HepG2 (cell line): Measurements from ENCODE around the gene B3GAT3. TPM values are rescaled to one million over a fixed set of nuclear protein-coding genes. Genes with fewer than 3 reads are reported as not detected.

Source experiments
- CENPX ChIP-seq: sonication (generic); formaldehyde crosslinking; IDR thresholded peaks from 2 replicates; pipeline ENCODE4 v1.9.0; 2021; ENCODE audit warnings: mild to moderate bottlenecking, missing genetic modification reagents, moderate library complexity
- FIP1L1 ChIP-seq: fragments of 200-400 bp; formaldehyde crosslinking; IDR thresholded peaks from 2 replicates; pipeline ENCODE4 v1.6.1; 2018; ENCODE audit warnings: low read depth, mild to moderate bottlenecking, low read length, moderate library complexity, borderline replicate concordance; ENCODE audit not compliant: insufficient read depth
- GFI1 ChIP-seq: sonication (generic); formaldehyde crosslinking; IDR thresholded peaks from 2 replicates; pipeline ENCODE4 v1.5.0; 2020; ENCODE audit warnings: missing genetic modification reagents, mild to moderate bottlenecking, borderline replicate concordance
- MTA1 ChIP-seq: sonication (generic); formaldehyde crosslinking; IDR thresholded peaks from 2 replicates; pipeline ENCODE4 v1.4.0; 2020; ENCODE audit warnings: missing genetic modification reagents, mild to moderate bottlenecking, borderline replicate concordance
- MXD3 ChIP-seq: IDR thresholded peaks from 2 replicates; pipeline ENCODE4 v1.6.1; 2016; ENCODE audit warnings: mild to moderate bottlenecking, missing biosample characterization, missing genetic modification reagents
- MXD4 ChIP-seq: IDR thresholded peaks from 2 replicates; pipeline ENCODE4 v1.6.1; 2016; ENCODE audit warnings: mild to moderate bottlenecking, missing biosample characterization, missing genetic modification reagents
- NCOA2 ChIP-seq: sonication (generic); formaldehyde crosslinking; IDR thresholded peaks from 2 replicates; pipeline ENCODE4 v1.8.0; 2022; ENCODE audit warnings: inconsistent platforms
- NCOA5 ChIP-seq: sonication (generic); formaldehyde crosslinking; IDR thresholded peaks from 2 replicates; pipeline ENCODE4 v1.4.0; 2020; ENCODE audit warnings: missing genetic modification reagents
- NFKBIZ ChIP-seq: IDR thresholded peaks from 2 replicates; pipeline ENCODE4 v1.6.1; 2018; ENCODE audit warnings: missing genetic modification reagents, missing compliant biosample characterization
- POLR2AphosphoS2 ChIP-seq: IDR thresholded peaks from 2 replicates; pipeline ENCODE4 v1.6.1; 2011; ENCODE audit warnings: low read depth, low read length, improper control_type of control experiment
- SATB2 ChIP-seq: sonication (generic); formaldehyde crosslinking; IDR thresholded peaks from 2 replicates; pipeline ENCODE4 v1.5.0; 2020; ENCODE audit warnings: missing genetic modification reagents
- SRSF4 ChIP-seq: fragments of 200-400 bp; formaldehyde crosslinking; IDR thresholded peaks from one replicate; pipeline ENCODE4 v1.6.1; 2018; ENCODE audit warnings: mild to moderate bottlenecking, low read depth, low read length, moderate library complexity; ENCODE audit not compliant: poor library complexity, severe bottlenecking
- STAT5B ChIP-seq: sonication (generic); formaldehyde crosslinking; IDR thresholded peaks from 2 replicates; pipeline ENCODE4 v1.4.0; 2020; ENCODE audit warnings: missing genetic modification reagents
- SUZ12 ChIP-seq: fragments of 150-350 bp; IDR thresholded peaks from 2 replicates; pipeline ENCODE4 v1.6.1; 2014; ENCODE audit warnings: low read depth, low read length
- TBX2 ChIP-seq: sonication (generic); formaldehyde crosslinking; IDR thresholded peaks from 2 replicates; pipeline ENCODE4 v1.5.0; 2020; ENCODE audit warnings: missing genetic modification reagents, mild to moderate bottlenecking, borderline replicate concordance
- THYN1 ChIP-seq: sonication (generic); formaldehyde crosslinking; IDR thresholded peaks from 2 replicates; pipeline ENCODE4 v1.8.1; 2023; ENCODE audit warnings: low read depth, mild to moderate bottlenecking, moderate library complexity, missing genetic modification reagents, borderline replicate concordance
- TIGD3 ChIP-seq: sonication (generic); formaldehyde crosslinking; IDR thresholded peaks from 2 replicates; pipeline ENCODE4 v1.5.1; 2020; ENCODE audit warnings: mild to moderate bottlenecking, missing genetic modification reagents, borderline replicate concordance
- ZBTB33 ChIP-seq: sonication (generic); formaldehyde crosslinking; IDR thresholded peaks from 2 replicates; pipeline ENCODE4 v1.4.0; 2020; ENCODE audit warnings: missing genetic modification reagents
- ZFP41 ChIP-seq: sonication (generic); formaldehyde crosslinking; IDR thresholded peaks from 2 replicates; pipeline ENCODE4 v1.4.0; 2020; ENCODE audit warnings: mild to moderate bottlenecking, missing genetic modification reagents, borderline replicate concordance
- ZKSCAN8 ChIP-seq: IDR thresholded peaks from 2 replicates; pipeline ENCODE4 v1.6.1; 2016; ENCODE audit warnings: borderline replicate concordance, missing genetic modification reagents, missing compliant biosample characterization
- ZNF282 ChIP-seq: fragments of 450-650 bp; IDR thresholded peaks from 2 replicates; pipeline ENCODE4 v1.6.1; 2018; ENCODE audit not compliant: partially characterized antibody
- ZNF343 ChIP-seq: sonication (generic); formaldehyde crosslinking; IDR thresholded peaks from 2 replicates; pipeline ENCODE4 v1.4.0; 2020; ENCODE audit warnings: mild to moderate bottlenecking, missing genetic modification reagents
- ZNF460 ChIP-seq: sonication (generic); formaldehyde crosslinking; IDR thresholded peaks from 2 replicates; pipeline ENCODE4 v1.5.1; 2020; ENCODE audit warnings: missing genetic modification reagents, mild to moderate bottlenecking, borderline replicate concordance
- ZNF775 ChIP-seq: sonication (generic); formaldehyde crosslinking; IDR thresholded peaks from 2 replicates; pipeline ENCODE4 v1.4.0; 2020; ENCODE audit warnings: missing genetic modification reagents, mild to moderate bottlenecking, moderate library complexity, borderline replicate concordance
- ZSCAN22 ChIP-seq: sonication (generic); formaldehyde crosslinking; IDR thresholded peaks from 2 replicates; pipeline ENCODE4 v1.4.0; 2020; ENCODE audit warnings: mild to moderate bottlenecking, missing genetic modification reagents
- polyA plus RNA-seq, 8 experiments: library from polyadenylated mRNA; depleted of rRNA in 3 of 8; stranded (reverse) in 7 of 8; unstranded in 1 of 8; fragments of >200 nt; fragmentation: Illumina TruSeq in 4 of 8; extraction: Trizol in 4 of 8; gene quantifications; 2 replicates each; pipeline versions ENCODE4 v1.2.1 to v1.2.3, GENCODE V29; 2011 to 2016; ENCODE audit warnings: low read depth in 4 of 8, missing spikeins in 1 of 8, mixed read lengths in 1 of 8; ENCODE audit not compliant: insufficient read depth in 1 of 8
- total RNA-seq, 5 experiments: library from RNA; depleted of rRNA; stranded (reverse); fragments of >200 nt; fragmentation: Illumina TruSeq; extraction: Trizol; gene quantifications; 2 replicates each; pipeline ENCODE4 v1.2.3, GENCODE V29; 2016; ENCODE audit warnings: low read depth in 1 of 5

B3GAT3 gene
- total and polyA plus RNA-seq, 2 of the 13 experiments (the other 11 are each of a cell fraction or from before 2014, with no cell fraction given): 21.3 to 26.1 TPM

- TF ChIP-seq TIGD3 (CRISPR knock-in tag): no peak
- peak; percentile 88 for TF ChIP-seq MXD4 (CRISPR knock-in tag)
- TF ChIP-seq ZNF775 (CRISPR knock-in tag): 0 out of 2 replicates have a peak, but pooled peaks have one; percentile 23
- TF ChIP-seq MXD3 (CRISPR knock-in tag): peak; percentile 76; the same call in 1 of the 2 replicates
- no peak for TF ChIP-seq ZNF282
- TF ChIP-seq ZSCAN22 (CRISPR knock-in tag): no peak
- peak; percentile 89 for TF ChIP-seq TBX2 (CRISPR knock-in tag)
- no peak for TF ChIP-seq STAT5B
- TF ChIP-seq THYN1 (CRISPR knock-in tag): no peak
- TF ChIP-seq MTA1 (CRISPR knock-in tag): peak; percentile 25; the same call in 1 of the 2 replicates
- TF ChIP-seq ZFP41: no peak
- TF ChIP-seq ZNF343 (CRISPR knock-in tag): no peak; the same call in 1 of the 2 replicates
- TF ChIP-seq ZKSCAN8 (CRISPR knock-in tag): peak; percentile 66; the same call in 1 of the 2 replicates
- TF ChIP-seq NCOA5 (CRISPR knock-in tag): no peak
- TF ChIP-seq FIP1L1: peak; percentile 50; the same call in 1 of the 2 replicates
- TF ChIP-seq ZNF460 (CRISPR knock-in tag): no peak
- TF ChIP-seq POLR2AphosphoS2: no peak
- no peak for TF ChIP-seq SUZ12
- peak; percentile 73; the same call in 1 of the 2 replicates for TF ChIP-seq ZBTB33 (CRISPR knock-in tag)
- no peak for TF ChIP-seq SATB2 (CRISPR knock-in tag)
- no peak for TF ChIP-seq CENPX
- 0 out of 2 replicates have a peak, but pooled peaks have one; percentile 51 for TF ChIP-seq GFI1 (CRISPR knock-in tag)
- peak; percentile 56; the same call in 1 of the 2 replicates for TF ChIP-seq NCOA2 (CRISPR knock-in tag)
- no peak for TF ChIP-seq SRSF4
- no peak; the same call in 1 of the 2 replicates for TF ChIP-seq NFKBIZ
Observed at GRCh38 chr11:62591448-62592145, 30.2 kb downstream of the B3GAT3 start, which contains the start of gene TUT1 (continued).
